Stimulated activated CD4-positive, alpha-beta T cell treated with anti-CD3 and anti-CD28 coated beads, Interleukin-2, amount 100 ng/mL, for 48 hours (primary cell): Measurements from ENCODE around the gene DIRAS2.
"Not testable (repeated sequence)": the region's sequence is repeated elsewhere in the genome, so short reads cannot be mapped to it uniquely, and the experiment has no call there.

ENCODE experiments used
- DNase-seq, 2 donors: peaks; one replicate each; pipeline ENCODE4 v3.0.0-alpha.2; 2020

Gene DIRAS2, protein sequence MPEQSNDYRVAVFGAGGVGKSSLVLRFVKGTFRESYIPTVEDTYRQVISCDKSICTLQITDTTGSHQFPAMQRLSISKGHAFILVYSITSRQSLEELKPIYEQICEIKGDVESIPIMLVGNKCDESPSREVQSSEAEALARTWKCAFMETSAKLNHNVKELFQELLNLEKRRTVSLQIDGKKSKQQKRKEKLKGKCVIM

DNA sequence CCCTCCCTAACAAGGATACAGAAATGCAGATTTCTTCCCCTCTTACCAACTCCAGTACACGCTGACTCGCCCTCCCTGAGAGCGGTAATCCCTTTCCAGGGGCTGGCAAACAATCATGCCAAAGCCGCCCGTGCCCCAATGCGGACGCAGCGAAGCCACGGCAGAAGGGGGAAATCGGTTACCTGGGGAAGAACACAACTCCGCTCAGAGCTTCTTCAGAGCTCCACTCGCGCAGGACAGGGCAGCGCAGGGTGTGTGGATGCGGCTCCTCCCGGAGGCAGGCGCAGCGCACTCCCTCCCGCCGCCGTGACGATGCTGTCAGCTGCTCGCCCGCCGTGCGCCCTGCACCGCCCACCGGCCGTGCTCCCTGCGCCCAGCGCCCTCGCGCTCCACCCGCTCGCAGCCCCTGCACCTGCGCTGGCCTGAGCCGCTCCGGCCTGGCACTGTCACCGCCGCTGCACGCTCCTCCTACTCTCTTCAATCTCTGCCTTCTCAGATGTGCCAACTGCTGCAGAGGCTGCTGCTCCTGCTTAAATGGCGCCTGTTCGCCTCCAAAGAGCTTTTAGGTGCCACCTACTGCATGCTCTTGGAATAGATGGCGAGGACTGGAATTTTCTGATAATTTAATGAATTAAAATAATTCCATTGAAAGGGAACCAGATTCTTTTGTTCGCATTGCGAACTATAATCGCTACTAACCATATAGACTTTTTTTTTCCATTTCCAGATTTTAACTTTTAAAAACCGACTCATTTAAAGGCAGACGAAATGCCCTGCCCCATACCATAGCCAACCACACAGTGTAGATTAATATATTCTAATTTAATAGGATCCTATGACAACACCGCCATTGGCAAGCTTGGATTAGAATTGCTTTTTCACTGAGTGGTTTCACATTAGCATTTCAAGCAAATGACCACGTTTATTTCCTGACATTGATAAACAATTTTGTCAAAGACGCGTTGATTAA lies at the start of gene DIRAS2:
Gene DIRAS2, minus strand, starts transcription at position 255 of the 970 bp plus-strand sequence. CDS start 28,997 bp downstream, outside the sequence.
- DNase-seq, result peak; percentile 1 to 6

DNA sequence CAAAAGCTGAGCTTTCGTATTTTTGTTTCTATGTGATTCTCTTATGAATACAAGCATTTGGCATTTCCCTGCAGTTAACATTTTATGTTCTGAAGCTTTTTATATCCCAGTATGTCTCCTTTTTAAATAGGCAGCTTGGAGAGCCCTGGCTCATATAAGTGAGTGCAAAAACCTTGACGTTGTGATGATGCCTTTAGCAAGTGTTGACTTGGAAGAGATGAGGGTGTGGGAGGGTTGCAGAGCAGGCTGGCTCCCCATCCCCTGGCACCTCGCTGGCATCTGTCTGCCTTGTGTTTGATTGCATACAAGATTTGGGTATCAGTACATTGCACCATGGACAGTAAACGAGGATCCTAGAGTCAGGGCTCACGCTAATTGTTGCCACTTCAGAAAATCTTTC lies 42.1 kb upstream of the DIRAS2 start:
- DNase-seq, result no peak

DNA sequence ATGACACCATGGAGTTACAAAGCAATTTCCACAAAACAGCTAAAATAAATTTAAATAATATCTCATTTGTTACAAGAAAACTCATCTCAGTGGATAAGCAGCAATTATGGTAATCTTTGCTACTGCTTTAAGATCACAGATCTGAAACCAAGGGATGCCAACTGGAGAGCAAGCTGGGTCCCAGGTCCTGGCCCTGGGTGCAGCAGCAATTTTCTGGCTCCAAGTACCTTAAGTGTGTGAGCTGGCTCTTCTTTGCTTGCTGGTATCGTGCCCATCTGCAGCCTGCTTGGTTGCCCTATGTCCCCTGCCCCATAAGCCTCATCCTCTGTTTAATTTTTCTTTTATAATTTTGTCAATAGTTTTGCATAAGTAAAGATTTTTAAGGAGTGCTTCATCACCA lies 41.5 kb upstream of the DIRAS2 start:
- no peak for DNase-seq

DNA sequence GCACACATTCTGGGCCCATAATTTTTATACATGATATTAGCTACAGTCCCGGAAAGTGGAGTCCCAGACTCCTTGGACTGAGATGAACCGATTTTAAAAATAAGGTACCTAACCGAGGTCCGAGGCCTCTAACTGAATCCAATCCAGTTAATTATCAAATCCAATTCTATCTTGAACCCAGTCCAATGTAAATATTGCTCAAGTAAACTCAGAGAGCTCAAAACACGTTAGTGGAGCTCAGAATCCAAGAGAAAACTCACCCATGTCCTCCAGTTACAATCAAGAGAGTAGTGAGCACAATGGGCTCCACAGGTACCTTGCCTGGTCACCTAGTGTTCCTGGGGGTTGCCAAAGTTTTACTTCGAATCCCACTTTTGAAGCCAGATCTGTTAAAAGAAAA lies 37.9 kb upstream of the DIRAS2 start:
- no peak for DNase-seq

DNA sequence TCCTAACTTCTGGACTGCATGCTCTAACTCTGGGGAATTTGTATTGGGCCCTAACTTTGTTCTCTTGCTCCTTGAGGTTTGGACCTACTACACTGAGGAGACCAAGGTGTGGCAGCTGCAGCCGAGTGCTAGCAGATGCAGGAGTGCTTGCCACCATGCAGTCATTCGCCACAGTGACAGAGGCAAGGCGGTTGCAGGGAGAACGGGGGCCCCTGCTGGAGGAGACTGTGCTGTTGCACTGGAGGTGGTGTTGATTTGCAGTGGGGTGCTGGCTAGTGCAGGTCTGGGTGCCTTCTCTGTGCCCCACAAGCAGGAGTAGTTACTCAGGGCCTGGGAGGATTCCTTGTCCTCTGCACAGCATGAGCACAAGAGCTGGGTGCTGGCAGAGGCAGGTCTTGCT lies 22.4 kb upstream of the DIRAS2 start:
- no peak for DNase-seq

DNA sequence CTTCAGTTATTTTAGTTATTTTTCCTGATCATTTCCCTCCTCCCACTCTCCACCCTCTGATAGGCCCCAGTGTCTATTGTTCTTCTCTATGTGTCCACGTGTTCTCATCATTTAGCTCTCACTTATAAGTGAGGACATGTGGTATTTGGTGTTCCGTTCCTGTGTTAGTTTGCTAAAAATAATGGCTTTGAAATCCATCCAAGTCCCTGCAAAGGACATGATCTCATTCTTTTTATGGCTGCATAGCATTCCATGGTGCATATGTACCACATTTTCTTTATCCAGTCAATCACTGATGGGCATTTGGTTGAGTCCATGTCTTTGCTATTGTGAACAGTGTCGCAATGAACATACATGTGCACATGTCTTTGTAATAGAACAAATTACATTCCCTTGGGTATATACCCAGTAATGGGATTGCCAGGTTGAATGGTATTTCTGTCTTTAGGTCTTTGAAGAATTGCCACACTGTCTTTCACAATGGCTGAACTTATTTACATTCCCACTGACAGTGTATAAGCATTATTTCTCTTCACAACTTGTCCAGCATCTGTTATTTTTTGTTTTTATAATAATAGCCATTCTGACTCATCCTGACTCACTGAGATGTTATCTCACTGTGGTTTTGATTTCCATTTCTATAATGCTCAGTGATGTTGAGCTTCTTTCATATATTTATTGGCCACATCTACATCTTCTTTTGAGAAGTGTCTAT lies 17.2 kb upstream of the DIRAS2 start:
- no peak for DNase-seq

DNA sequence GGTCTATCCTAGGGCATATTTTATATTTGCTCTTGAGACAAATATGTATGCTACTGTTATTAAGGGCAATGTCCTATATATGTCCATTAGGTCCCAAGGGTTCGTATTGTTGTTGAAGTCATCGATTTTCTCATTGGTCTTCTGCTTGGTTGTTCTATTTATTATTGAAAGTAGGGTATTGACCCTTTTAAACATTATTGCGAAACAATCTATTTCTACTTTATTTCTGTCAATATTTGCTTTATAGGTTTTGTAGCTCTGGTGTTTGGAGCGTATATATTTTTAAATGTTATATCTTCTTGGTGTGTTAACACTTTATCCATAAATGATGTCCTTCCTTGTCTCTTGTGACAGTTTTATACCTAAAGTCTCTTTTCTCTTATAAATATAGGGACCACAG lies 16.2 kb upstream of the DIRAS2 start:
- no peak for DNase-seq

DNA sequence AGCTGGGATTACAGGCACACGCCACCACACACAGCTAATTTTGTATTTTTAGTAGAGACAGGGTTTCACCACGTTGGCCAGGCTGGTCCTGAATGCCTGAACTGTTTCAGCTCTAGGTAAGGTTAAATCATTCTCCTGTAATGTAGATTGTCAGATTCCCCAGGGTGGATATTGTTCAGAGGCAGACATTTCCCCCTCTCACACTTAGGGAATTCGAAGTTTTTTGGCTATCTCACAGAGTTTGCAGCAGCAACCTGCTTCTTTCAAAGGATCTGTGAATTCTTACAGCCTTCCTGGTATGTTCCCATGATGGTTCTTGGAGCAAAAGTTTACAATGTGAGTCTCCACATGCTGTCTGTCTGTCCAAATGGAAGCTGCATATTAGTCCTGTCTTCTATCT lies 15.6 kb upstream of the DIRAS2 start:
- no peak for DNase-seq

DNA sequence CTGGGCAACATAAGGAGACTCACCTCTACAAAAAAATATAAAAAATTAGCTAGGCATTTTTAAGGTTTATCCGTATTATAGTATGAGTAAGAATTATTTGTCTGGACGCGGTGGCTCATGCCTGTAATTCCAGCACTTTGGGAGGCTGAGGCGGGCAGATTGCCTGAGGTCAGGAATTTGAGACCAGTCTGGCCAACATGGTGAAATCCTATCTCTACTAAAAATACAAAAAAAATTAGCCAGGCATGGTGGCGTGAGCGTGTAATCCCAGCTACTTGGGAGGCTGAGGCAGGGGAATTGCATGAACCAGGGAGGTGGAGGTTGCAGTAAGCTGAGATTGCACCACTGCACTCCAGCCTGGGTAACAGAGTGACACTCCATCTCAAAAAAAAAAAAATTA lies 14.3 kb upstream of the DIRAS2 start:
- DNase-seq, result not testable (repeated sequence)

DNA sequence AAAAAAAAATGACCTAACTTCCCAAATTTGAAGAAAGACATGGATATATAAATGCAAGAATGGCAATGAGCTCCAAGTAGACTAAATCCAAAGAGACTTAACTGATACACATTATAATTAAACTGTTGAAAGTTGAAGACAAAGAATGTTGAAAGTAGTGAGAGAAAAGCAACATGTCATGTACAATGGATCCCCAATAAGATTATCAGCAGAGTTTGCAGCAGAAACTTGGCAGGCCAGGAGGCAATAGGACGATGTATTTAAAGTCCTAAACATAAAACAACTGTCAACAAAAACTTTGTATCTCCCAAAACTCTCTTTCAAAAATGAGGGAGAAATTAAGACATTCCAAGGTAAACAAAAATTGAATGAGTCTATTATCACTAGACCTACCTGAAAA lies 8.6 kb upstream of the DIRAS2 start:
- DNase-seq, result no peak

DNA sequence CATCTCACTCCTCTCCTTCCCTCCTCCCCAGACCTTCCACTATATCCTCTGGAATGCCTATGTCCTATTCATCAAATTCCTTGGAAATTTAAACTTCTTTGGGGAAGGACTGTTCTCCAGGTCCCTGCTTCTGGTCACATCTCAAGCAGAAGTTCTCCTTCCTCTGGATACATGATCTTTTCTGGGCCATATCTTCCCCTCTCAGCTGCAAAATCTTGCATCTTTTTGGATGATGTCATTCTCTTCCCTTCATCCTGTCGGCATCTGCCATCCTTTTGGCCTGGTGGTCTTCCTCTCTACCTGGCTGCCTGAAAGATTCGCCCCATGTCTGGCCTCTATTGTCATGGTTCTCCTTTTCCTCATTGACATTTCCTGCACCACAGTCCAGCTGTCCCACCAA lies 5.2 kb upstream of the DIRAS2 start:
- DNase-seq, result no peak

DNA sequence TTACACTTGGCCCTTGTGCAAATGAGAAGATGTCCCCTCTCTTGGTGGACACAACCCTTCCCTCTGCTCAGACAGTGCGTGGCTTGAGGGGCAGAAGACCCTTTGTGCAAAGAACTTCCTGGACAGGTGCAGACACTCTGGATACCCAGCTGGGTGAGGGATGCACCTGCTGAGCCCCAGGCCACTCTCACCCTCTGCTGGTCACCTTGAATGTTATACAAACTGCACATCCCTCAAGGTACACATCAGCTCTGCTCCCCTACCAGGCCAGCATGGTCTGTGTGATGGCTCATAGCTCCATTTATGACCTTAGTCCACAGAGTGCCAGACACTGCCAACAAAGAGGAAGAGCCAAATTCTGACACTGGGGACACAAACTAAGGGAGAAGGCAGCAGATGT lies 3.1 kb upstream of the DIRAS2 start:
- no peak for DNase-seq

DNA sequence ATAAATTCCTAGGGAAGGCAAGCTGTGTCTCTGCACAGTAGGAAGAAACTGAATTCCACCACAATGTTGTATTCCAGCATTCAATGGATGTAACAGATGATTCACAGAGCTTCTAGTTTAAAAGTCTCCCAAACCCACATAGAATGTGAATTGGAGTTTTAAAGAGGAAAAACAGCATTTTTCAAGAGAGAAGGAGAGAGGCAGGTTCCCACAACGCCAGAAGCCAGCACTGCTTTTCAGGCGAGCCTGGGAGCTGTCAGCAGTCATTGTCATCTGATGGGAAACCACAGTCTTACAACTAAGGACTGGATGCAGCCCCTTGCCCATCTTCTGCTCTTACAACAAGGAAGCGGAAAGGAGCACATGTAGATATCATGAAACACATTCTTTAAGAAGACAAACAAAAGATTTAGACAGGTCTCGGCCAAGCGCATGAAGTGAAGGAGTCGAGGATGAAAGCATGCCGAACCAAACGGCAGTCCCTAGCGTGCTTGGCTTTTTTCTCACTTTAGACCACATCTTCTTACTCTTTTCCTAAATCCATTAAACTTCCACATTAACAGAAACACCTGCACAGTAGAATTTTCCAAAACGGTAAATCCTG lies 638 bp downstream of the DIRAS2 start:
- DNase-seq, result no peak

DNA sequence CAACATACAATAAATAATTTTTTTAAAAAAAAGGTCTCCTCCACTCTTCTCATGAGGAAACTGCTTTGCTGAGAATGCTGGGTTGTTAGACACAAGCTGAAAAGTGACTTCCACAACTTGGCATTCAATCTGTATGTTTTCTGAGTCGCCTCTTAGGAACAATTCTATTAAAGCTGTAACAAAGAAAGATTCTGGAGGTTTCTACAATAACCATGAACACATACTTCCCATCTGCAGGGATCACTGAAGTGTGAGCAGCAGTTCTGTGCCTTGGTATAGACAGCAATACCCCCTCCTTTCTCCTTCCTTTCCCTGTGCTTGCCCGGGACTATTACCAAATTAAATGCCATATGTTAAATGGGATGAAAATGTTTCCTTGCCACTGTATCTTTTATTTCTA lies 1.5 kb downstream of the DIRAS2 start:
- DNase-seq, result no peak

DNA sequence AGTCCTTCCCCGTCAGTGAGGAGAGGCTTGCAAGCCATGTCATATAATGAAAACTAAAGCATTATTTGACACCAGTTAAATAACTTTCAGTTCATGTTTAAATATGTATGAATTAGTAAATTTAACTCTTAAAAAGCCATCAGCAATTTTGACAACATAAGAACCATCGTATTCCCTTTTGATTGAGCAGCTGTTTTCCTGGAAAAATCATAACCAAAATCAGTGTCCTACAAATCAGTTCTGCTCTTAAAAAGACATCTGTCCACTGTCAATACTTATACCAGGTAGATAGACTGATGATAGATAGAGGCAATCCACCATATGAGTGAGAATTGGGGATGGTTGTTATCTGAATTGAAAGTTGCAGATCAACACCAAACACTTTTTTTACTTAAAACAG lies 2.3 kb downstream of the DIRAS2 start:
- no peak for DNase-seq

DNA sequence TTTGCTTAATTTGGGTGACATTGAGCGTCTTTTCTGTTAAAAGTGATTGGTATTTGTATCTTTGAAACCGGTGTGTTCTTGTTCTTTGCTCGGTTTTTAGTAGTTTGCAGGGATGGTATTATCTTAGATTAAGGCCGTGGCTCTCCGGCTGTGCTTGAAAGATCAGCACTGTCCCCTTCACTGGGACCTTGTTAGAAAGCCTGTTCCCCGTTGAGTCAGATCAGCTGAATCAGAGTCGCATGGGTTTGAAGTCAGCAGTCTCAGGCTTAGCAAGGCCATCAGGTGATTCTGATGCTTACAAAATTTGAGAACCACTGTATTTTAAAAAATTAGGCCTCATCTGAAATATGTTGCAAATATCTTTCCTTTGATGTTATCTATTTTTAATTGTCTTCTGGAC lies 5.0 kb downstream of the DIRAS2 start:
- no peak for DNase-seq

DNA sequence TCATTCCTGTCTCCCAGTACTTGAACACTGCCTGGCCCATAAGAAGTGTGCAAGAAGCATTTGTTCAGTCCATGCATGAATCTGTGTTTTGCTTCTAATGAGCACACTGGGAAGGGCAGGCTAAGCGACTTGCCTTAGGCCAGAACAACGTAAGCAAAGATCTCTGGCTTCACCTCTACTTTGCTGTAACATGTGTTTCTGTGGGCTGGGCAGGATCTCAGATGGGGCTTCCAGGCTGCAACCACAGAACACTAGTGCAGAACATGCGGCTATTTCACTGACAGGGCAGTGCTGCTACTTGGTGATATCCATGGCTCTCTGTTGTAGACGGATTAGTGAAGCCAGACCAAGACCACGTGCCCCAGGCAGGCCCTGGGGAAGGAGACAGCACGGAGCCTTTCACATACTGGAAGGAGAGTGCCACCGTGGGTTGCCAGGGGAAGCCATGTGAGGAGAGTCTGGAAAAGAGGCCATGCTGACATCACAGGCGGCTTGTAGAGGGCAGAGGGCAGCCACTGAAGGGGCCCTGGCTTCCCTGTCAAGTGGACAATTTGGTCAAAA lies 9.9 kb downstream of the DIRAS2 start:
- no peak for DNase-seq

DNA sequence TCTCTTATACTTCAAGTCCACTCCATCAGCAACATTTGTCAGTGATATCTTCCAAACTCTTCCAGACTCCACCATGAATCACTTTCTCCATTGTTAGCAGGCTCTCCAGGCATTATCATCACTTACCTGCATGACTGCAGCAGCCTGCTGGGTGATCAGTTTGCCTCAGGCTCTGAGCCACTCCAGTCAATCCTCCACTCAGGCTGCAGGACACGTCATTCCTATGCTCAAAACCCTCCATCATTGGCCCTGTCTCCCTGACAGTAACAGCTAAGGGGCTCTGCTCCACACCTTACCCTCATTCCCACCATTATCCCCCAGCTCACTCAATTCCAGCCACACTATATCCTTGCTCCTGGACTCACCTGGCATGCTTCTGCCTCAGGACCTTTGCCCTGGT lies 10.7 kb downstream of the DIRAS2 start:
- no peak for DNase-seq

DNA sequence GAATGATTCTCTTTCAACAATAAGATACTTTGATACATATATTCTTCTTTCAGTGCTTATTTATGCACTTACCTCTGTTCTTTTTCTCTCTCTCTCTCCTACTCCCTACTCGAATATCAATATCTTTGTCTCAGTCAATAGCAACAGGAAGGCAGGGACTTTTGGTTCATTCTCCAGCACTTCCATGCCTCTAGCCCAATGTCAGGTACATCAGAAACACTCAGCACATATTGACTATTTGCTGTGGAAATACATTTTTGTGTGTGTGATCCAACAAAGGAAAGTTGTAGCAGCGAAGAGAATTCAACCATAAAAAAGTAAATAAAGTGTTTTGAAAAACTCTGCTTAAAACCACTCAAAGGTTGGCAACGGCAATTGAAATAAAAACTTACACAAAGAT lies 12.6 kb downstream of the DIRAS2 start:
- no peak for DNase-seq

DNA sequence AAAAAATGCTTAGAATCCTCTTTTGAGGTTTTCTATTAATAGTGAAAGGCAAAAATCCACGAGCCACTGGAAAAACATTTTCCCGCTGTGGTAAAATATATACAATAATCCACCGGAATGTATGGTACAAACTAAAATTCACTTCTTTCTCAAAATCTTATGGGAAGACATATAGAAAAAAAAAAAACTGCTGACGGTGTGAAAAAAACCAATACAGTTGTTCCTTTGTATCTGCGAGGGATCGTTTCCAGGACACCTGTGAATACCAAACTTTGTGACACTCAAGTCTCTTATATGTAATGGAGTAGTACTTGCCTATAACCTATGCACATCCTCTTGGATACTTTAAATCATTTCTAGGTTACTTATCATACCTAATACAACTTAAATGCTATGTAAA lies 13.3 kb downstream of the DIRAS2 start:
- DNase-seq, result no peak

DNA sequence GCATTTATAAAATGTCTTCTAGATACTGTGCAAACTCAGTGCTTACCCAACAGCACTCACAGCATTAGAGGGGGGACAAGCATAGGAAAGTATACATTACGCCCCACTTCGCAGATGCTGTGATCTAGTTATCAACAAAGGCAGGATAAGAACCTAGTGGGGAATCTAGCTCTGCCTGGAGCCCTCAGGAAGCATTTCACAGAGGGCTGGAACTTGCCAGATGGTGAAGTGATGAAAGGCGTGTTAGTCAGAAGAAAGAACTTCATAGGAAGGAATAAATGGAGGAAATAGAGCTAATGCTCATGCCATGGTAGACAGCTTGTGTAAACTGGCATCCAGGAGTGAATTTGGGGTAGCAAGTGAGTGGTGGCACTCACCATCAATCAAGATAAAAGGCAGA lies 25.8 kb downstream of the DIRAS2 start:
- DNase-seq, result no peak

DNA sequence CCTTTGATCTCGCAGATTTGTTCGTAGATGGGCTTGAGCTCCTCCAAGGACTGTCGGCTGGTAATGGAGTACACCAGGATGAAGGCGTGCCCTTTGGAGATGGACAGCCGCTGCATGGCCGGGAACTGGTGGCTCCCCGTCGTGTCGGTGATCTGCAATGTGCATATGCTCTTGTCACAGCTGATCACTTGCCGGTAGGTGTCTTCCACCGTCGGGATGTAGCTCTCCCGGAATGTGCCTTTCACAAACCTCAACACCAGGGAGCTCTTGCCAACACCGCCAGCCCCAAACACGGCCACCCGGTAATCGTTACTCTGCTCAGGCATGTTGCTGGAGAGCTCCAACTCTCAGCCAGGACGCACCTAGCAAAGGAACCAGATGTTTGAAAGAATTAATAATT lies 29.1 kb downstream of the DIRAS2 start:
- DNase-seq, result no peak

DNA sequence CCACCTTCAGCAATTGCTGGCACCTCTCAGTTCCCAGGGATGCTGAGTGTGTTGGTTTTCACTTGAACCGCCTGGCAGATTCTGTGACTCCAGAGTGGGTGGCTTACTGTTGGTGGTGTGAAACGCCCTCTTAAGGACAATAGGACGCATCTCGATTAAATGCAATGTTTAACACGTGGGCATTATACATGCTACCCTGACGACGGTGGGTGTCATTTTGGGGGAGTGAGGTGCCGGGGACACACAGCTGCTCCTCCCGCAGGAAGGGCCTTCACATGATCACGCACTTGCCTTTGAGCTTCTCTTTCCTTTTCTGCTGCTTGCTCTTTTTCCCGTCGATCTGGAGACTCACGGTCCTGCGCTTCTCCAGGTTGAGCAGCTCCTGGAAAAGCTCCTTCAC lies 29.7 kb downstream of the DIRAS2 start:
- no peak for DNase-seq
